Astrocyte of the cerebellum (primary cell): ENCODE results near the gene TRAF3.
A peak's percentile ranks its signal among the peaks of the same experiment; 100 is the strongest.

Experiments
- DNase-seq: peaks from one replicate; pipeline ENCODE4 v3.0.0-alpha.2; 2011; ENCODE audit warnings: low read depth
- H3K4me3 ChIP-seq: 2 replicates; pipeline ENCODE4 v1.5.1; 2011; ENCODE audit warnings: mild to moderate bottlenecking, low read depth, low read length, moderate library complexity
- CTCF ChIP-seq: IDR thresholded peaks from 2 replicates; pipeline ENCODE4 v1.5.1; 2012; ENCODE audit warnings: low read length, low read depth, moderate library complexity, mild to moderate bottlenecking; ENCODE audit errors: missing control alignments
- in situ Hi-C: cut with HindIII; loops from 2 replicates; pipeline ENCODE4 v1.10.0; 2017; ENCODE audit warnings: low sequenced_read_pairs

Gene TRAF3

GRCh38 chr14:102805941-102806340 is 28.7 kb downstream of the TRAF3 start:
- peak; percentile 15 for TF ChIP-seq CTCF
- no peak overlapping the region for H3K4me3 ChIP-seq
- in situ Hi-C loops, result no loop called here
- no peak for DNase-seq

- DNase-seq, result no peak
- H3K4me3 ChIP-seq, result no peak overlapping the region
- TF ChIP-seq CTCF, result no peak
- in situ Hi-C loops, result no loop called here
These were observed 29.2 kb downstream of the TRAF3 start for GRCh38 chr14:102806447-102806846.

- in situ Hi-C loops, result no loop called here
- no peak overlapping the region for H3K4me3 ChIP-seq
- no peak for DNase-seq
- TF ChIP-seq CTCF, result no peak
These were observed 29.8 kb downstream of the TRAF3 start for GRCh38 chr14:102807013-102807406.

DNA sequence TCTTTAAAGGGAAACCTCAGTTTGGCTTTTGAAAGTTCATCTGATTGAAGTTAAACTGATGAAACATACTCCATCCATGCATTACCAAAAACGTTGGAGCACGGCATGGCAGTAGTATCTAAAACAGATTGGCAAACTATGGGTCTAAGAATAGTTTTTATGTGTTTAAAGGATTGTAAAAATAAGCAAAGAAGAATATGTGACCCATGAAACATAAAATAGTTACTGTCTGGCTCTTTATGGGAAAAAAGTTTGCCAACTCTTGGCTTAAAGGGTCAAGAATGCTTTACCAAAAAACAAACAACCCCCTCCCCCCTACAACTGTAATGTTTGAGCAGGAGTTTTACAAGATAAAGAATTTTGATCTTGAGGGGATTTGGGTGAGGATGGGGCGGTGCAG is 32.6 kb downstream of the TRAF3 start:
- no peak for TF ChIP-seq CTCF
- no peak overlapping the region for H3K4me3 ChIP-seq
- no peak for DNase-seq
- in situ Hi-C loops, result no loop called here

DNA sequence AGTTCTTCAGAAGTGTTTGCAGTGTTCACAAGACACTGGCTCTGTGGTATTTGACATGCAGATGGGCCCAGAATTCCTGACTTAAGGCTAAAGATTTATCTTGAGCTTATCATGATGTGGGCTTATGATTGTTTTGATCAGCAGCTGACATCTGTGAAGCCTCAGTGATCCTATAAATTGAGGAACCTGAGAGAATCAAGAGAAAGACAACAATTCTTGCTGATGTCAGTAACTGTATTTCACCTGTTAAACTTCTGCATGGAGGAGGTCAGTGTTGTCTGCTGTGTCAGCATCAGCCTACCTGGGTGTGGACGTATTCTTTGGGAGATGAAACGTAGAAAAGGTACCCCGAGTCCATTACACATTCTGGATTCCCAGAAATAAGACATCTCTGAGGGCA is 33.3 kb downstream of the TRAF3 start:
- DNase-seq, result no peak
- no peak overlapping the region for H3K4me3 ChIP-seq

GRCh38 chr14:102811254-102811963 is 34.2 kb downstream of the TRAF3 start:
- DNase-seq, result no peak
- H3K4me3 ChIP-seq, result no peak overlapping the region
- in situ Hi-C loops, result no loop called here
- TF ChIP-seq CTCF, result no peak

More for the DNA sequence above, 33.3 kb downstream of the TRAF3 start:
- in situ Hi-C loops, result no loop called here
- TF ChIP-seq CTCF, result no peak
